Forelimb muscle (tissue), 1 donor: ENCODE results near the gene RBFOX2. TPM values are rescaled to one million over a fixed set of nuclear protein-coding genes. Genes with fewer than 3 reads are reported as not detected.

Experiments
- DNase-seq: peaks from one replicate; pipeline ENCODE4 v3.0.0-alpha.2; 2013; ENCODE audit warnings: low read depth
- polyA plus RNA-seq: library from polyadenylated mRNA; unstranded; fragments of 120-200 nt; gene quantifications from one replicate; pipeline ENCODE4 v1.2.1, GENCODE V29; 2013; ENCODE audit not compliant: insufficient read length

Gene RBFOX2
- polyA plus RNA-seq, 1 donor, result 191 TPM

DNA sequence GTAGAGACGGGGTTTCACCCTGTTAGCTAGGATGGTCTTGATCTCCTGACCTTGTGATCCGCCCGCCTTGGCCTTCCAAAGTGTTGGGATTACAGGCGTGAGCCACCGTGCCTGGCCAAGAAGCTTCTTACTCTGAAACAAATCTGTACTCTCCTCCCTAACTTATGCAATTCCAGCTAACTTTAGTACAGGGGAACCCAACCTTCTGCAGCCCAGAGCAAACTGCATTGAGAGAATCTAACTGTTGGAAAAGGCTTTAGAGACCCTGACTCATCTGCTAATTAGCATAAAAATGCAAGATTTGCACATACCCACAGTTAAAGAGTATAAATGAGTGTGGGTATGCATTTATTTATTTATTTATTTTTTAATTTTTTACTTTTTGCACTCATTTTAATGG, 246.1 kb downstream of the RBFOX2 start:
- no peak for DNase-seq

DNA sequence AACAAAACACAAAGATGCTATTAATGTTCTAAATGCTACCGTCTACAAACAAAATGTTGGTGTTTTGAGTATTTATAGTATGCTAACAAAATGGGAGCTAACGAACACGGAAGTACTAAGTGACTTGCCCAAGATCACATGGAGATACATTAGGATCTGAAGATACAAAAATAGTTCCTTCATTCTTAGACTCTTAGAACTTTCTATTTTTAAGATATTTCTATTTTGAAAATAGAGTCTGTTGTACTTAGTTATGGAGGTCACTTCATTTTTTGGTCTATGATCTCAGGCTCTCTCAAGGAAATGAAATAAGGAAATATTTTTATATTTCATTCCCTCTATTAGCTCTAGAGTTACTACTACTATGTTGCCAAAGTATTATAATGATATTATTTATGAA, 246.7 kb downstream of the RBFOX2 start:
- no peak for DNase-seq

GRCh38 chr22:35777335-35777975, 251.2 kb downstream of the RBFOX2 start:
- no peak for DNase-seq

DNA sequence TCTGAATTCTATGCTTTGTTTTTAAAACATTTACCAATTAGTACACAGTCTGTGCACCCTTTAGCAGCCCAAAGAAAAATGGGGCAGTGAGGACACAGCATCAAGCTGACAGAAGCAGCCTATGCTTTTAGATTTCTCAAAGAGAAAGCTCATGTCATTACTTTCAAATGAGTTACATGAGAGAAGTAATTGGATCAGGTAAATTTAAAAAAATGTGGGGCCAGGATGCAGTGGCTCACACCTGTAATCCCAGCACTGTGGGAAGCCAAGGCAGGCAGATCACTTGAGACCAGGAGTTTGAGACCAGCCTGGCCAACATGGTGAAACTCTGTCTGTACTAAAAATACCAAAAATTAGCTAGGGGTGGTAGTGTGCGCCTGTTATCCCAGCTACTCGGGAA, 253.3 kb downstream of the RBFOX2 start:
- DNase-seq, result no peak

- no peak for DNase-seq
These were observed 258.6 kb downstream of the RBFOX2 start for GRCh38 chr22:35769974-35770373.

DNA sequence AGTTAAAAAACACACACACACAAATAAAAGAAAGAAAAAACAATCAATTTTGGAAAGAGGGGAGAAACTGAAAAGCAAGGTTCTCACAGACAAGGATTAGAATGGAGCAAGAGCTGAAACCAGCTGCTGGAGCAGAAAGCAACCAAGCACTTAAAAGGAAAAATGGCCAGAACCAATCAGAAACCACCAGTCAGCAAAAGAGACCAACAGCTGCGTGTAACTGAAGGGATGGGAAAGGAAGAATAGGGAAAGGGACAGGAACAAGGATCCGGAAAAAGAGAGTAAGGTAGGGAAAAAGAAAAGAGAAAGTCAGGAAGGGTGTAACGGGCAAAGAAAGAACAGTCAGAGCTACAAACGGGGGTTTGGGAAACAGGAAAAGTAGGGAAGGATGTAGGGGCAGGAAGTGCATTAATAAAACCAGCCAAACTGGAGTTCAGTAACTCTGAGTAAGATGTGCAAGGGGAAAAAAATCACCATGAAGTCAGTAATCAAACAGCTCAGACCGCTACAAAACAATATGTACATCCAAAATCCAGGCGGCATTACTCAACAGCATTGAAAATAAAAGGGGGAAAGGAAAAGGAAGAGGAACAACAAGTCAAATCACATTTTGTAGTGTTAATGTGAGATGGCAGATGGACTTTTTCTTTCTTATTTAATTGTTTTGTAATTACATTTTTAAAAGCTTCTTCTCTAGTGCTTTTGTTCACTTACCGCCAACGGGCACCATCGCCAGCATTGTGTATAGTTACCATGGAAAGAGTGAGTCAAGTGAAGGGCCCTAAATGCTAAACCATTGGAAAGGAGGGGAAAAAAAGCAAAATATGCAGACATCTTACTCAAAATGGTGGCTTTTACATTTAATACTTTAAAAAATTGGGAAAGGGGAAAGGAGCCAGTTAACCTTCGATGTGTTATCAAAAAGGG, 261.7 kb downstream of the RBFOX2 start:
- no peak for DNase-seq

DNA sequence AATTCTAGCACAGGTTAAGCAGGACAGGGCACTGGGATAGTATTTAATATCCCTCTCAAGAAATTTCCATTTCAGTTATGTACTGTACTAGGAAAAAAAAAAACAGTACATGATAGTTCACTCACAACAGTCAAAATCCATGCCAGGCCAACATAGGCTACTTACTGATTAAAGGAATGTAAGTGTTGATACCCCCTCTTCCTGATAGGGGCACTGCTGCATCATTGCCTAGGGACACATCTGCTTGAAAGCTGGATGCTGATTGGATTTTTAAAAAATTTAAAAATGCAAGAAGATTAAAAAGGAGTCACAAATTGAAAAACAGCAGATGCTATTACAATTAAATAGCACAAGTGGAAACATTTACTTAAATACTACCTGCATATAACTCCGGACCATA, 267.6 kb downstream of the RBFOX2 start:
- no peak for DNase-seq

GRCh38 chr22:35758394-35758793, 270.2 kb downstream of the RBFOX2 start:
- DNase-seq, result no peak

GRCh38 chr22:35756722-35757121, 271.9 kb downstream of the RBFOX2 start:
- DNase-seq, result no peak

- no peak for DNase-seq
These were observed 273.9 kb downstream of the RBFOX2 start for GRCh38 chr22:35754761-35755160.

DNA sequence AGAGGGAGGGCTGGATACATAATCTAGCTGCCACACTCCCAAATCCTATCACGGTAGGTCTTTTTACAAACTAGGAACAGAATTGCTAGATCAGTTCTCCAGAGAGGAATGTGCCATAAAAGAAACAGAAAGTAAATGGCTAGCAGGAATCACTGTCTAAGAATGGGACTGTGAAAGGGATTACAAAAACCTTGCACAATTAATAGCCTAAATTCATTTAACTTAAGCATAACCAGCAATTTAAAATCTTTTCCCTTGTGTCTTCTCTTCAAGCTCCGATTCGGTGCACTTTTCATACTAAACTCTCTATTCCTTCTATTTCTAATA, 275.8 kb downstream of the RBFOX2 start:
- DNase-seq, result no peak

DNA sequence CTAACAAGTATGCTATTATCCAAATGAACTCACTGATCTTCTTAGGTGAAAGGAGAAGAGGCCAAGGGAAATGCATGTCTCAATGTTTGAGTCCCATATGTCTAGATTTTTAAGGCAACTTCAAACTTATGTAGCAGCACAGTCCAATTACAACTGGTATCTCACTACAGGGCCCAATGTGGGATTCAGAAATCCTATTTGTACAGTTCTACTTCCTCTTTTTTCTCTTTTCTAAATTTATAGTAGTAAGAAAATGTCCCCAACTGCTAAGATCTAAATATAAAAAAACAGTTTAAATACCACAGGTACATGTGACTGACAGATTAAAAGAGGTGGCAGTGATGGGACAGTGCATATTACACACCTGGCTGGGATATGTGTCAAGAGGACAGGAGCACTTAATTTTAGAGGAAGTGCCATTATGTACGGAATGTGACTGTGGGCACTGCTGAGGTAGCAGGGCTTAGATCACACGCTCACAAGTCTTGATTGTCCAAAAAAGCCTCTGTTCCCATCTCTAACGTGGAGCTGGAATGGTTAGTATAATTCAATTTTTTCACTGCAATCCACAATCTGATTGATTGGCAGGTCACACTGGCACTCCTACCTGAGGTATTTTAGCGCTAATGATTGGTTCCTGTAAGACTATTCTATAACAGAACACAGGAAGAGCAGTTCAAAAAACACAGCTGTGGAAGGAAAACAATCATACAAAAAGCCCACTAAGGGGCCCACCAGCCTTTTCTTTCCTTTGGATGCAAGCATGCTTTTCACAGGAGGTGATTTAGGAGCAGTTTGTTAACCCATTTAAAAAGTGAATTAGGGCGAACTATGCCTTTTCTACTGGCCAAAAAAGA, 276.4 kb downstream of the RBFOX2 start:
- no peak for DNase-seq

DNA sequence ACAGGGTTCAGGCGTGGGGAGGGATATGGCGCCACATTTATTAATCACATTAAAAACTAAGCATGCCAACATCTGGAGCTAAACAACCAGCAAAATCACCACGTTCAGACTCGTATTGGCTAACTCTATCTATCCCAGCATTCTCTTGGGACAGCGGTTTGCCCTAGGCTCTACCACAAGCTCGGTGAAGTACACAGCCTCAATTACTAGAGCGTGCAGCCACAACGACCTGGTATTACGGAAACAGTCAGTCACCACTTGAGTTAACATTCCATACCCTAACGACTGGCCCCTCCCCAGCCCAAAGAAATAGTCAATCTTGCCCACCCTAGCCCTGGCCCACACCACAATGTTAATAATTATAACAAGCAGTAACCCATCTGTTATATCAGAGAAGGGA, 278.8 kb downstream of the RBFOX2 start:
- DNase-seq, result no peak

DNA sequence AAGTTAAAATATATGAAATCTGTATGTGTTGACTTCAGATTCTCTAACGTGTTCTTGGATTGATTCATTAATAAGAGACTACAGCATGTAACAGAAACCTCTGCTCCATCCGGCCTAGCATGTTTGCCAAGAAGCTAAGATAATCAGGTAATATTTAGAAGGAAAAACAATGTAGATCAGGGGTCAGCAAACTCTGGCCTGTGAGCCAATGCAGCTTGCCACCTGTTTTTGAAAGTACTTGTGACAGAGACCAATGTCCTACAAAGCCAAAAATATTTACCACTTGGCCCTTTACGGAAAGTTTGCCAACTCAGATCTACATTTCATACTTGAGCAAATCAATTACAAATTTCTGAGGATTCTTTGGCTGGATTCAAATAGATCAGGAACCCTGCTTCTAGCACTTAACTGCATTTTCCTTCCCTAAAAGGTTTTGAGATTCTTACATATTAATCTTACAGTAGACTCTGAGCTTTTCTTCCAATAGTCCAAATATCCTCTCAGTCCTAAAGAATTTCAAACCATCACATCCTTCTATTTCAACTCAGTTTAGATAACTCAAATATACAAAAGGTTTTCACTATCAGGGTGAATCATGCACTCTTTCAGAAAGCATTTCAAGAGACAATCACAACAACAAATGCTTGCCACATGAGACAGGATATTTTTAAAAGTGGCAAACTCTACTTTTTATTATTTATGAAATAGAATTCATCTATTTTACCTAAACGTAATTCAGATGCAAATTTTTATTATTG, 281.5 kb downstream of the RBFOX2 start:
- no peak for DNase-seq

- no peak for DNase-seq
These were observed 282.4 kb downstream of the RBFOX2 start for GRCh38 chr22:35746248-35746647.

DNA sequence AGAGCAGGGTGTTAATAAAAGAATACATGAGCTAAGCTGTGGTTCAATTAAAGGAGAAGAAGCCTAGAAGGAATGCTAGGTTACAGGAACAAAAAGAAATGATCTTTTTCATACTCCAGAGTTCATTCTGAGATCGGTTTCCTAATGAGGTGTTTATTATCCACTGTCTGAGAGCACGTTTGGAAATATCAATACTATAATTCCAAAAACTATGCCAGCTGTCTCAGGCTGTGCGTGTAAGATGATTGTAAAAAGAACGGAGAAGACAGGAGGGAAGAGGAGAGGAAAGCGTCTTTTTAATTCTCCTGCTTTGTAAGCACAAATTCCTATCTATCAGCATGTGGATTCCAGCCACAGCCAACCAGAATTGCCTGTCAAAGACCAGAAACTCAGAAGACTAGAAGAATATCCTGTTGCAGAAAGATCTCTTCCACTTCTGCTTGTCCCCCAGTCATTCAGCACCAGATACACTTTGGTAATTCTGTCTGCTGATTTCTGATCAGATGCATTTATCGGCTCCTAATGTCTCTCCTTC, 285.2 kb downstream of the RBFOX2 start:
- DNase-seq, result no peak

- no peak for DNase-seq
These were observed 286.1 kb downstream of the RBFOX2 start for GRCh38 chr22:35742342-35743100.

DNA sequence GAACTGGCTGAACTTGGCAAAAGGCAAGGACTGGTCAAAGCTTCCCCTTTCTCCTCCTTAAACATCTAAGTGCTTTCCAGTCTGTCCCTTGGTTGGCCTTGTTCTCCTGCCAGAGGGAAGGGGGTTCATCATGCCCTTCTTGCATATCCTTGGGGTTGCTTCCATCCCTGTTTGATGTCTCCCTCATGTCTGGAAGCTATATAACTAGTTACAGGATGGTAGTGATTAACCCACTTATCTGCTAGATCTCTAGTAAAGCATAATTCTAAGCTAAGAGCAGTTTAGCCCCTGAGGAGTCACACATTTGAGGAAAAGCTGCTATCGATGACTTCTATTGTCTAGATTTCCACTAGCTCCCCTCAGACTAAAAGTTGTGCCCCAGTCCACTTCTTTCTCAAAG, 288.0 kb downstream of the RBFOX2 start:
- DNase-seq, result no peak

DNA sequence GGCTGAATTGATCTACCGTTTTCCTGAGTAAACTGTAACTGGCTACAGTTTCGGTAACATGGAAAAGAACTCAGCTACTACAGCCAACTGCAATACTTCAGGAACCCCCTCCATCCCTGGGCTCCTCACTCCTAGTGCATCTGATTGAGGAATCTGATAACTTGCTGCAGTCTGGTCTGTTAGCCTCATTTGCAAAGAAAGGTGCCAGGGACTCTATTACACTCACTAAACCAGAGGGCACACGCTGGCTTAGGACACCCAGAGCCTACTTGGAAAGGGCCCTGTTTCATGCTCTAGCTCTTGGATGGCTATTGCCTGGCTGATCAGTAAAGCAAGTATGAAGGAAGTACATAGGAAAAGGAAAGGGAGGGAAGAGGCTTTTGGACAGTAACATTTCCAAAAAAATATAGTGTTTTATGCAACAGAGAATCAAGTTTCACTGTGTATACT, 288.7 kb downstream of the RBFOX2 start:
- no peak for DNase-seq

DNA sequence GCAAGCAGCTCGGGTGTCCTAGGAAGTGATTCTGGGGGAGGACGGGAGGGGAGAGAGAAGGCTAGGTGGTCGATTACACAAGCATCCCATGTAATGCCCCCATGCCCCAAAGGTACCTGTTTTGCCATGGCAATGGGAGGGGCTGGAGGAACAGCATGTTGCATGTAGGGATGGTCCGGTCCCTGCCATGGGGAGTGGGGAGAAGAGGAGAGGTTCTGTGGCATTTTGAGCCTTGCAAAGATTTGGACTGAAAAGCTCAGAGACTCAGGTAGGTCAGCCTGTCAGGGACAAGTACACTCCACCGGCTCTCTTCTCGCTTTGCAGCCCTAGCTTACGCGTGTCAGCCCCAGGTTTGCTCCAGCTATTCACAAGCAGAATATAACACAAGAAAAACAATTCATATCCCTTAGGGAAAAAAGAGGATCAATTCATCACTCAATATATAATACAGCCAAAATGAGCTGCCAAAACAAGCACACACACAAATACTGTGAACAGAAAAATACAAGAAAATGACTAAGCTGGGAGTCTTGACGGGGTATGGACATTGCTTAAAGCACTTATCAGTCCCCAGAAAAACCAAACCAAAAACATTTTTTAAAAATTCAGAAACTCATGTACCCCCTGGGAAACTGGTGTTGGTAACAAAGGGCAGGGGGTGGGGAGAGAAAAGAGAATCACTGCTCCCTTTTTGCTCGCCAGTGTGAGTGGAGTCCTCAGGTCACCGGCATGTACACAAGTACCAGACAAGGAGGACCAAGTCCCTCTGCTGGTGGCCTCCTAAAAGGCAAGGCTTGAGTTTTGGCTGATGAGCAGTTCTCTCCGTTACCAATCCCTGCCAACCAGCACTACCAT, 289.3 kb downstream of the RBFOX2 start:
- no peak for DNase-seq
